SIG-M5 treated with dmso at 0.1 percent for 504 hours (cell line): ENCODE data around the gene ARFIP2.
"Not testable (repeated sequence)": the region's sequence is repeated elsewhere in the genome, so short reads cannot be mapped to it uniquely, and the experiment has no call there.

Source experiments
- DNase-seq: peaks from one replicate; lab custom pipeline; 2025; ENCODE audit not compliant: unreplicated experiment; lab: John Stamatoyannopoulos, UW

The ARFIP2 gene

GRCh38 chr11:6481012-6481923, at the start of gene ARFIP2, which contains the start of gene TIMM10B:
Gene ARFIP2 (minus strand): TSS chr11:6481331. CDS start chr11:6480421, 910 bp downstream.
Gene TIMM10B (plus strand): TSS chr11:6481501. CDS start chr11:6481517, 16 bp downstream.
- peak; percentile 95 for DNase-seq

GRCh38 chr11:6530848-6531247, 49.7 kb upstream of the ARFIP2 start:
- no peak for DNase-seq

DNA sequence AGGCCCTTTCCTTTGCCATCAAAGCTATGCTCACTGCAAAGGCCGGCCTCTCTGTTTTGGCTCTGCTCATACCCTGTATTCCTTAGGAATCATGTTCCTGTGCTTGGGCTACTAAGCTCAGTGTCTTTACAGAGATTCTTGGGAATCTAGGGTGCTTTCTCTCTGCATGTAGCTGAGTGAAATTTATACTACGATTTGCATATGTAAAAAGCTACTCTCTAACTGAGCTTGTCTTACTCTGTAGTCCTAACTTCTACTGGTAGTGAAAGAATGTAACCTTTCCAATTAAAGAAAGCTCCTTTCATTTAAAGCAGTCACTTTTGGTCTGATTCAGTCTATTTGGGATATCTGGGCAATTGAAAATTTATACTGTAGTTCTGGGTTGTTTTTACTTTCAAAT, 48.1 kb upstream of the ARFIP2 start:
- DNase-seq: no peak

- DNase-seq: no peak
Observed at GRCh38 chr11:6526411-6527135, 45.4 kb upstream of the ARFIP2 start.

GRCh38 chr11:6523253-6523652, 42.1 kb upstream of the ARFIP2 start:
- no peak for DNase-seq

- DNase-seq: not testable (repeated sequence)
Observed at GRCh38 chr11:6521946-6522345, 40.8 kb upstream of the ARFIP2 start.

DNA sequence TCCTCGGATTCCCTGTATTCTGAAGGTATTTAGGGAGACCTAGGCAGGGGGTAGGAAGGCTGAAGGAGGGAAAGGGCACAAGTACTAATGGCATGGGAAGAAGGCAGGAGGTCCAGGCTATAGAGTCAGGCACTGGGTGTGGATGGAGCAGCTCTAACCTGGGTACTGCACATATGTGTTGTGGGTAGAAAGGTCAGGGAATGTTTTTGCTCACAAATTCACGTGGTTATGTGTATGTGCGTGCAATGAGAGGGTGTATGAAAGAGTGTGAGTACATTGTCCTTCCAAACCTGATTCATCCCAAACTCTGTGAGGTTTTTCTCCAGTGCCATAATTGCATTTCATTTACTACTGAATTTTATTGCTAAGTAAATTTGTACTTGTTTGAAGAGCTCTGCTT, 39.1 kb upstream of the ARFIP2 start:
- no peak for DNase-seq

- DNase-seq: no peak
Observed at GRCh38 chr11:6516865-6517264, 35.7 kb upstream of the ARFIP2 start.

DNA sequence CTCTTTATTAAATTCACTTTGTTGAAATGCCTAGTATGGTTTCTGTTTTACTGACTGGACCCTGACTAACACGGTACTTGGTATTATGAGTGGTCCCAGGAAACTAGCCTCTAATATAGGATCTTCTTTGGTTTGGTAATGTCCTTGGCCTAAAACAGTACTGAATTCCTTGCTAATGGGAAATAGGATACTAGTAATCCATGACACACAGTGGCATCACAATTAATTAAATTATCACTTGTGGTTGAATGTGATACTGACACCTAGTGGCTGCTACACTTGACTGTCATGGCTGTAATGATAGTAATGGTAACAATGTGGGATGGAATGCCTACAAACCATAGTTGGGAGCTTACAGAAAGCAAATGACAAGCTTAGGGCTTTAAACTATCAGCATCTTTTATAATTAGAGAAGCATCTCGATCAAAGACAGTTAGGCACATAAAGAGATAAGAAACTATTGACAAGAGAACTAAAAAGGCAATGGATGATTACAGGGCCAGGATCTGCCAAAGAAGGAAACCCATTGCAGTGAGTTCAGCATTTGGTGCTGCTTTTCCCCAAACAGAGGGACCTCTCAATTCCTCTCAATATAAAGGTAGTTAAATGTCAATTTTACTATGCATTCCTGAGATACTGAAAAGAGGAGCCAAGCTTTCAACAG, 24.6 kb upstream of the ARFIP2 start:
- DNase-seq: no peak

DNA sequence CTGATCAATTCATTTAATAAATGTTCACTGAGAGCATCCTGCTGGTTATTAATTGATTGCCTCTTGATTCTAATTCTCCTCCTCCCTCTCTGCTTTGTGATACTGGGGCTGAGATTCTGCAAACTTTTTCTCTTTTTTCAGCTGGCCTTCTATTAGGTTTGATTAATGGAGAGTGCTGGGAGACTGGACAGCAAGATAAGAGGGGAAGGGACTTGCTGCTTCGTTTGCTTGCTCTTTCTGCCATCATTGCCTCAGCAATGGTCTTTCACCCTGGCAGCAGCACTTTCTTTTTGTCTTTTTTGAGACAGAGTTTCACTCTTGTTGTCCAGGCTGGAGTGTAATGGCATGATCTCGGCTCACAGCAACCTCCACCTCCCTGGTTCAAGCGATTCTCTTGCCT, 23.0 kb upstream of the ARFIP2 start:
- no peak for DNase-seq

- no peak for DNase-seq
Observed at GRCh38 chr11:6502382-6502781, 21.3 kb upstream of the ARFIP2 start.

DNA sequence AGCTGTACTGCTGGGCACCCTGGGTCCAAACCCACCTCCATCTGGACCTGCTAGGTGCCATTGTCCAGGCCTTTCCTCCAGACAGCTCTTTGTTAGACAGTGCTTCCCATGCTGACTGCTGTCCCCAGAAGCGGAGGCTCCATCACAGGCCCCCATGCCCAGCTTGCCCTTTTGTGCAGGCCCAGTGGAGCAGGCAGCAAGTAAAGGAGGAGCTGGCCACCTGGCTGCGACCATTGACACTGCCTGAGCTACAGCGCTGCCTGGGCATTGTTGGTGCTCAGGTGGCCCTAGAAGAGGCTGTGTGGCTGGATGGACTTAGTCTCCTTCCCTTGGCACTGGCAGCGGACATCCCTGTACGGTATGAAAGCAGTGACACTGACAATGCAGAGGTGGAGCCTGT, 17.4 kb upstream of the ARFIP2 start:
- DNase-seq: no peak

GRCh38 chr11:6498121-6498520, 17.0 kb upstream of the ARFIP2 start:
- DNase-seq: no peak

DNA sequence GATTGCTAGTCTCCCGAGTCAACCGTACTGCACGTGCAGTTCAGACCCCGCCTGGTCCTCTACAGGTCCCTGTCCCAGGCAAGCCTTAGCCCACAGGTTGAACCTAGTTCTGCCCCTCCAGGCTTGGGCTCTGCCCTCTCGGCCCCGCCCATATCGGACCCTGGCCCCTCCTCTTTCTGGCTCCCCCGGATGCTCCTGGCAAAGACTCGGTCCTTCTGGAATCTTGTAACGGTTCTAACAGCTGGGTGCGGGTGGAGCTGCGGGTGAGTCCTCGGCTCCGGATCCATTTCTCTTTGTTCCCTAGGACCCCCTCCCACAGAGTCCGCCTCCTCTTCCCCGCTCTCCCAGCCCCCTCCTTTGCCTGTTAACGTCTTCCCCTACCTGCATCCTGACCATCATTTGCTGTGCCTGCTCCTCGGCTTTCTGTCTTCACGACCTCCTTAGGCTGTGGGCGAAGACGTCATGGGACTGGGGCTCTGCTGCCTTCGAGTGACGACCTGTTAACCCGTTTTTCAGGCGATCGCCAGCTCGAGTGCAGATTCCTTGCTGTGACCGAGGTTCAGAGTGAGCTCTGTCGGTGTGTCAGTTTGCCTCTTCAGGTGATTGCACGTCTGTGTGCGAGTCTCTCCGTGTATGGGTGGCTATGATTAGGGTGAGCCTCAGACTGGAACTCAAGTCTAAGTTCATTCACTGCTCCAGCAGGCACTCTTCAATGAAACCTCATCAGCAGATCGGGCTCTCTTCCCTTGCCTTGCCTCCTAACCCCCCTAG, 16.1 kb upstream of the ARFIP2 start, which contains the start of gene DNHD1:
Gene DNHD1, plus strand, starts transcription at position 212 of the 771 bp plus-strand sequence. CDS start 936 bp downstream, outside the sequence.
- DNase-seq: no peak

GRCh38 chr11:6489306-6489705, 8.2 kb upstream of the ARFIP2 start:
- DNase-seq: no peak

- DNase-seq: no peak
Observed at GRCh38 chr11:6488821-6489220, 7.7 kb upstream of the ARFIP2 start.

DNA sequence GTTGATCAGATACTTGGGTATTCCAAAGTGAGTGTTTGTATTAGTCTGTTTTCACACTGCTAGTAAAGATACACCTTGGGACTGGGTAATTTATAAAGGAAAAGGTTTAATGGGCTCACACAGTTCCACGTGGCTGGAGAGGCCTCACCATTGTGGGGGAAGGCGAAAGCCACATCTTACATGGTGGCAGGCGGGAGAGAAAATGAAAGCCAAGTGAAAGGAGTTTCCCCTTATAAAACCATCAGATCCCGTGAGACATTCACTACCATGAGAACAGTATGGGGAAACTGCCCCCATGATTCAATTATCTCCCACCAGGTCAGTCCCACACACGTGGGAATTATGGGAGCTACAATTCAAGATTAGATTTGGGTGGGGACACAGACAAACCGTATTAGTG, 7.2 kb upstream of the ARFIP2 start:
- no peak for DNase-seq

- no peak for DNase-seq
Observed at GRCh38 chr11:6486938-6487337, 5.8 kb upstream of the ARFIP2 start.

GRCh38 chr11:6486256-6486655, 5.1 kb upstream of the ARFIP2 start:
- no peak for DNase-seq

- no peak for DNase-seq
Observed at GRCh38 chr11:6485661-6486060, 4.5 kb upstream of the ARFIP2 start.

- DNase-seq: no peak
Observed at GRCh38 chr11:6483015-6483414, 1.9 kb upstream of the ARFIP2 start.
